GM12875 (cell line): ENCODE data around the gene PADI6.

Experiments
- H3K4me3 ChIP-seq: one replicate; pipeline ENCODE4 v1.5.1; 2011; ENCODE audit warnings: low read depth, low read length, control low read depth
- CTCF ChIP-seq: IDR thresholded peaks from 2 replicates; pipeline ENCODE4 v1.5.1; 2011; ENCODE audit warnings: low read depth, mild to moderate bottlenecking, control low read depth, inconsistent platforms, low read length, moderate library complexity, borderline replicate concordance; ENCODE audit not compliant: insufficient read depth

The PADI6 gene

GRCh38 chr1:17381161-17381560 lies 9.2 kb downstream of the PADI6 start:
- H3K4me3 ChIP-seq, result no peak overlapping the region
- TF ChIP-seq CTCF, result no peak

GRCh38 chr1:17392199-17392740 lies 20.3 kb downstream of the PADI6 start:
- H3K4me3 ChIP-seq, result no peak overlapping the region
- TF ChIP-seq CTCF, result no peak

- no peak for TF ChIP-seq CTCF
- no peak overlapping the region for H3K4me3 ChIP-seq
These were observed 21.2 kb downstream of the PADI6 start for GRCh38 chr1:17393230-17393629.

GRCh38 chr1:17397910-17398695 lies 26.1 kb downstream of the PADI6 start:
- H3K4me3 ChIP-seq, result no peak overlapping the region
- TF ChIP-seq CTCF, result no peak

GRCh38 chr1:17400725-17401341 lies 28.8 kb downstream of the PADI6 start:
- no peak for TF ChIP-seq CTCF
- H3K4me3 ChIP-seq, result no peak overlapping the region

GRCh38 chr1:17401841-17402240 lies 29.8 kb downstream of the PADI6 start:
- no peak for TF ChIP-seq CTCF
- no peak overlapping the region for H3K4me3 ChIP-seq

GRCh38 chr1:17403081-17403480 lies 31.1 kb downstream of the PADI6 start:
- H3K4me3 ChIP-seq, result no peak overlapping the region
- no peak for TF ChIP-seq CTCF
